Melanocyte of skin (primary cell): ENCODE data around the gene FAR2. TPM values are rescaled to one million over a fixed set of nuclear protein-coding genes. Genes with fewer than 3 reads are reported as not detected.

Experiments used
- total RNA-seq, 2 donors: library from RNA; depleted of rRNA; stranded (reverse); fragments of >200 nt; gene quantifications; 2 replicates each; pipeline ENCODE4 v1.2.3, GENCODE V29; 2012

The FAR2 gene
- 10 to 100 TPM; 21.0 to 23.0 TPM for total RNA-seq

GRCh38 chr12:29148911-29149690, at the start of gene FAR2:
Gene FAR2 (plus strand): TSS chr12:29149278. CDS start chr12:29270450, 121,172 bp downstream.

DNA sequence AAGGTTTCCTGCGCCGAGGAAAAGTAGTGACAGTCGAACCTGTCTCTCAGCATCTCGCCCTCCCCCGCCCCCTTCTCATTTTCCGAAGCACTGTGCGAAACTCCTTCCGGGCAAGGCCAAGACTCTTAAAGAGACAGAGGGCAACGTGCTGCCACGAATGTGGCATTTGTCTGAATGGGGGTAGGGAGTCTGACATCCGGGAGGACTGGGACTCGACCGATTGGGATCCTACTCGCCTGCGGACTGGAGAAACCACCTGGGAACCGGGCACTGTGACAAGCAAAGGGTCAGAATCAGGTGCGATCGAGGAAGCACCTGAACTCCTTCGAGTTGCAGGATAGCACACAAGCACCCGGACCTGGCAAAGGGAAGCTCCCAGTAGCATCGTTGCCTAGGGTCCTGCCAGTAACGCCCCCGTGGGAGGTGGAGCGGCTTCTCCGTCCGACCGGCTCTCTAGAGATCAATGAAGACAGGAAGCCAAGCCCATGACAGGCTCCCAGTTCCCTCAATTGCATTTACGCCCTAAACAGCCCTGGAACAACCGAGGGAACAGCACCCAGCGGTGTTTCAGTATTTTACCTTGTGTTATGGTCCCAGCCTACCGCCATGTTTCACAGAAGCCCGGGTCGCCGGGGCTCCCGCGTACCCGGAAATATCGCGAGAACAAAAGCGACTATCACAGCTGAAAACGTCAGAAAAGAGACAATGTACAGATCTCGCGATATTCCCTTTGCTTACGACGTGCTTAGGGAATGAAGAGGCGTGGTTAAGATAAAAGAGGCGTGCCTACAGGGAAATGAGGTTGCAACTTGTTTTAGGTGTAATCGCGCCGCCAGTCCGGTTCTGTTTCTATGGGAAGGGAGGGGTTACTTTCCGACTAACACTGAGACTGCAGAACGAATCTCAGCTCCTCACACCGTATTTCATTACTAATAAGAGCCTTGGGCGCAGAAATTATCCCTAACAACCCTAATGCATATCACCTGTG, 231.8 kb downstream of the FAR2 start, which contains the start of gene ERGIC2:
TSS of gene ERGIC2 (minus strand) at position 637 of the 988 bp plus-strand sequence. CDS start 9,539 bp downstream, outside the sequence.

Other genes with a start within 250 kb of the FAR2 start
- 10 to 100 TPM; 41.3 to 48.6 TPM for gene ERGIC2, start 231.9 kb downstream of the FAR2 start, total RNA-seq